NT2/D1 (cell line): ENCODE data around the gene SCN3A.

ENCODE experiments used
- DNase-seq: peaks from one replicate; pipeline ENCODE4 v3.0.0-alpha.2; 2011; ENCODE audit warnings: low read depth, low spot score
- H3K27me3 ChIP-seq: 2 replicates; pipeline ENCODE4 v1.6.0; 2011; ENCODE audit warnings: mild to moderate bottlenecking; ENCODE audit not compliant: insufficient read length, insufficient read depth
- H3K36me3 ChIP-seq: 2 replicates; pipeline ENCODE4 v1.6.1; 2011; ENCODE audit warnings: mild to moderate bottlenecking, low read length, mixed read lengths; ENCODE audit not compliant: insufficient read depth, insufficient read length
- H3K4me1 ChIP-seq: 2 replicates; pipeline ENCODE4 v1.5.1; 2011; ENCODE audit not compliant: insufficient read depth, insufficient read length
- H3K4me3 ChIP-seq: 2 replicates; pipeline ENCODE4 v1.5.1; 2011; ENCODE audit warnings: low read depth; ENCODE audit not compliant: insufficient read length
- H3K9ac ChIP-seq: 2 replicates; pipeline ENCODE4 v1.6.0; 2011; ENCODE audit warnings: low read depth; ENCODE audit not compliant: insufficient read length
- H3K9me3 ChIP-seq: 2 replicates; pipeline ENCODE4 v1.5.1; 2011; ENCODE audit warnings: mild to moderate bottlenecking, low read length; ENCODE audit not compliant: insufficient read depth
- SUZ12 ChIP-seq: IDR thresholded peaks from 2 replicates; pipeline ENCODE4 v1.6.1; 2011; ENCODE audit not compliant: insufficient read length, insufficient read depth; ENCODE audit errors: extremely low read depth
- YY1 ChIP-seq: IDR thresholded peaks from 2 replicates; pipeline ENCODE4 v1.6.1; 2011; ENCODE audit not compliant: insufficient read length, insufficient read depth
- ZNF274 ChIP-seq: IDR thresholded peaks from 2 replicates; pipeline ENCODE4 v1.6.1; 2011; ENCODE audit warnings: mild to moderate bottlenecking, low read depth, low read length

SCN3A gene

GRCh38 chr2:165214093-165214492 is 10.2 kb upstream of the SCN3A start:
- DNase-seq = no peak
- Histone ChIP-seq H3K27me3 (no peaks in the 10 kb centered on the region), H3K4me1 (no peaks in the 10 kb centered on the region), H3K9ac (no peak overlapping the region), H3K36me3 (no peaks in the 10 kb centered on the region), H3K4me3 (no peak overlapping the region), H3K9me3 (no peaks in the 10 kb centered on the region)
- TF ChIP-seq ZNF274 = no peak

GRCh38 chr2:165208094-165208493 is 4.2 kb upstream of the SCN3A start:
- Histone ChIP-seq H3K4me3 (no peak overlapping the region), H3K9me3 (no peaks in the 10 kb centered on the region), H3K4me1 (no peaks in the 10 kb centered on the region), H3K27me3 (no peaks in the 10 kb centered on the region), H3K36me3 (no peaks in the 10 kb centered on the region), H3K9ac (no peak overlapping the region)
- DNase-seq = no peak
- TF ChIP-seq SUZ12 = no peak

- Histone ChIP-seq H3K9me3 (no peaks in the 10 kb centered on the region), H3K4me1 (no peaks in the 10 kb centered on the region), H3K27me3 (no peaks in the 10 kb centered on the region), H3K9ac (no peak overlapping the region), H3K4me3 (no peak overlapping the region), H3K36me3 (no peaks in the 10 kb centered on the region)
- DNase-seq = no peak
- TF ChIP-seq SUZ12 = no peak
- no peak for TF ChIP-seq YY1
- TF ChIP-seq ZNF274 = no peak
Observed at GRCh38 chr2:165205865-165206264, 2.0 kb upstream of the SCN3A start.

GRCh38 chr2:165202239-165202638 is 1.6 kb downstream of the SCN3A start:
- Histone ChIP-seq H3K9ac (no peak overlapping the region), H3K36me3 (no peaks in the 10 kb centered on the region), H3K4me3 (no peak overlapping the region), H3K4me1 (no peaks in the 10 kb centered on the region), H3K27me3 (no peaks in the 10 kb centered on the region), H3K9me3 (no peaks in the 10 kb centered on the region)
- TF ChIP-seq SUZ12 = no peak
- TF ChIP-seq ZNF274 = no peak
- TF ChIP-seq YY1 = no peak
- no peak for DNase-seq

GRCh38 chr2:165198181-165198580 is 5.7 kb downstream of the SCN3A start:
- Histone ChIP-seq H3K4me3 (no peak overlapping the region), H3K36me3 (no peaks in the 10 kb centered on the region), H3K9me3 (no peaks in the 10 kb centered on the region), H3K27me3 (no peaks in the 10 kb centered on the region), H3K4me1 (no peaks in the 10 kb centered on the region), H3K9ac (no peak overlapping the region)
- TF ChIP-seq SUZ12 (no peak), YY1 (no peak), ZNF274 (no peak)
- DNase-seq = no peak

GRCh38 chr2:165197346-165197745 is 6.5 kb downstream of the SCN3A start:
- Histone ChIP-seq H3K36me3 (no peaks in the 10 kb centered on the region), H3K9ac (no peak overlapping the region), H3K4me1 (no peaks in the 10 kb centered on the region), H3K4me3 (no peak overlapping the region), H3K9me3 (no peaks in the 10 kb centered on the region), H3K27me3 (no peaks in the 10 kb centered on the region)
- DNase-seq = no peak
- TF ChIP-seq SUZ12 = no peak
- TF ChIP-seq YY1 = no peak
- TF ChIP-seq ZNF274 = no peak

- H3K36me3 ChIP-seq = no peaks in the 10 kb centered on the region
- no peak for TF ChIP-seq SUZ12
- H3K4me3 ChIP-seq = no peak overlapping the region
- no peaks in the 10 kb centered on the region for H3K9me3 ChIP-seq
- H3K27me3 ChIP-seq = no peaks in the 10 kb centered on the region
- no peaks in the 10 kb centered on the region for H3K4me1 ChIP-seq
- no peak for DNase-seq
- no peak overlapping the region for H3K9ac ChIP-seq
Observed at GRCh38 chr2:165196411-165196810, 7.4 kb downstream of the SCN3A start.

GRCh38 chr2:165193178-165193777 is 10.6 kb downstream of the SCN3A start:
- Histone ChIP-seq H3K9ac (no peak overlapping the region), H3K9me3 (no peaks in the 10 kb centered on the region), H3K4me1 (no peaks in the 10 kb centered on the region), H3K27me3 (no peaks in the 10 kb centered on the region), H3K4me3 (no peak overlapping the region), H3K36me3 (no peaks in the 10 kb centered on the region)
- TF ChIP-seq YY1 = no peak
- no peak for TF ChIP-seq ZNF274
- no peak for TF ChIP-seq SUZ12
- no peak for DNase-seq
